ENCODE measurements around the gene NFKBIE. TPM values are rescaled to one million over a fixed set of nuclear protein-coding genes. Genes with fewer than 3 reads are reported as not detected.

The NFKBIE gene
- total RNA-seq, 1 donor from 2014 or later = 14.6 TPM

- intact Hi-C loops (cut with micrococcal nuclease) = no loop called here
These were observed 35.8 kb downstream of the NFKBIE start for GRCh38 chr6:44229376-44230033.

GRCh38 chr6:44228836-44229235, 36.5 kb downstream of the NFKBIE start:
- intact Hi-C loops (cut with micrococcal nuclease) = no loop called here

- intact Hi-C loops (cut with micrococcal nuclease) = no loop called here
These were observed 36.9 kb downstream of the NFKBIE start for GRCh38 chr6:44228433-44228832.

GRCh38 chr6:44228031-44228430, 37.3 kb downstream of the NFKBIE start:
- intact Hi-C loops (cut with micrococcal nuclease) = no loop called here

GRCh38 chr6:44227148-44227793, 38.1 kb downstream of the NFKBIE start:
- intact Hi-C loops (cut with micrococcal nuclease) = no loop called here

- intact Hi-C loops (cut with micrococcal nuclease) = no loop called here
These were observed 38.8 kb downstream of the NFKBIE start for GRCh38 chr6:44226368-44227147.

- intact Hi-C loops (cut with micrococcal nuclease) = no loop called here
These were observed 39.6 kb downstream of the NFKBIE start for GRCh38 chr6:44225579-44226325.

- intact Hi-C loops (cut with micrococcal nuclease) = loop anchor here (5.0 kb wide), 2 partner anchors 98 to 1787 kb away; partner anchors contain the start of genes MRPL14 and TMEM63B
These were observed 40.4 kb downstream of the NFKBIE start for GRCh38 chr6:44224965-44225305.

GRCh38 chr6:44224029-44224964, 41.1 kb downstream of the NFKBIE start:
- intact Hi-C loops (cut with micrococcal nuclease) = loop anchor here (5.0 kb wide), 2 partner anchors 97 to 1788 kb away; partner anchors contain the start of genes MRPL14 and TMEM63B

GRCh38 chr6:44223319-44224028, 41.9 kb downstream of the NFKBIE start, which contains the start of gene SLC29A1:
SLC29A1 (plus strand) TSS chr6:44223595; CDS start chr6:44227314, 3,719 bp downstream.
- intact Hi-C loops (cut with micrococcal nuclease) = loop anchor here (5.0 kb wide), 2 partner anchors 96 to 1789 kb away; partner anchors contain the start of genes MRPL14 and TMEM63B

GRCh38 chr6:44222486-44223318, 42.6 kb downstream of the NFKBIE start:
- intact Hi-C loops (cut with micrococcal nuclease) = loop anchor here (5.0 kb wide), 2 partner anchors 95 to 1790 kb away; partner anchors contain the start of genes MRPL14 and TMEM63B

GRCh38 chr6:44221961-44222335, 43.4 kb downstream of the NFKBIE start:
- intact Hi-C loops (cut with micrococcal nuclease) = loop anchor here (1.0 to 5.0 kb wide), 4 partner anchors 16 to 1790 kb away; partner anchors contain the start of genes MRPL14, NFKBIE and TMEM63B

- intact Hi-C loops (cut with micrococcal nuclease) = loop anchor here (1.0 to 5.0 kb wide), 4 partner anchors 17 to 1791 kb away; partner anchors contain the start of genes MRPL14, NFKBIE and TMEM63B
These were observed 43.9 kb downstream of the NFKBIE start for GRCh38 chr6:44221291-44221960.

GRCh38 chr6:44220913-44221290, 44.4 kb downstream of the NFKBIE start:
- intact Hi-C loops (cut with micrococcal nuclease) = loop anchor here (1.0 to 5.0 kb wide), 4 partner anchors 17 to 1791 kb away; partner anchors contain the start of genes MRPL14, NFKBIE and TMEM63B

GRCh38 chr6:44219815-44220784, 45.3 kb downstream of the NFKBIE start:
- intact Hi-C loops (cut with micrococcal nuclease) = loop anchor here (2.0 to 5.0 kb wide), 3 partner anchors 45 to 1792 kb away; partner anchors contain the start of genes MRPL14, NFKBIE and TMEM63B

All from T-helper 2 cell treated with Interferon-gamma antibody and Interleukin-4, amounts not matched to agents 100 ng/mL and 5 ng/mL, for 36 hours (primary cell).